ENCODE measurements around the gene USP53.
"Not testable (repeated sequence)": the region's sequence is repeated elsewhere in the genome, so short reads cannot be mapped to it uniquely, and the experiment has no call there.

Gene USP53

GRCh38 chr4:119314356-119314755 lies 101.8 kb downstream of the USP53 start:
- no peak for DNase-seq (ENCODE audit: low read depth in 2 of 3, low spot score in 1 of 3)

- DNase-seq (ENCODE audit: low read depth in 2 of 3, low spot score in 1 of 3): no peak
Measured at GRCh38 chr4:119315036-119315435, 102.5 kb downstream of the USP53 start.

- no peak for DNase-seq (ENCODE audit: low read depth in 2 of 3, low spot score in 1 of 3)
Measured at GRCh38 chr4:119317990-119318389, 105.5 kb downstream of the USP53 start.

- DNase-seq (ENCODE audit: low read depth in 2 of 3, low spot score in 1 of 3): no peak
Measured at GRCh38 chr4:119321921-119322687, 109.6 kb downstream of the USP53 start, which contains the start of gene FABP2. TSS of gene FABP2 (minus strand) at chr4:119322138. CDS start at chr4:119322102, 36 bp downstream.

GRCh38 chr4:119328695-119329094 lies 116.2 kb downstream of the USP53 start:
- no peak for DNase-seq (ENCODE audit: low read depth in 2 of 3, low spot score in 1 of 3)

GRCh38 chr4:119329835-119330620 lies 117.5 kb downstream of the USP53 start:
- no peak for DNase-seq (ENCODE audit: low read depth in 2 of 3, low spot score in 1 of 3)

GRCh38 chr4:119336332-119336979 lies 123.9 kb downstream of the USP53 start:
- not testable (repeated sequence) for DNase-seq (ENCODE audit: low read depth in 2 of 3, low spot score in 1 of 3)

GRCh38 chr4:119337010-119337409 lies 124.5 kb downstream of the USP53 start:
- DNase-seq (ENCODE audit: low read depth in 2 of 3, low spot score in 1 of 3): no peak

GRCh38 chr4:119339895-119340294 lies 127.4 kb downstream of the USP53 start:
- not testable (repeated sequence) for DNase-seq (ENCODE audit: low read depth in 2 of 3, low spot score in 1 of 3)

GRCh38 chr4:119343293-119343692 lies 130.8 kb downstream of the USP53 start:
- not testable (repeated sequence) for DNase-seq (ENCODE audit: low read depth in 2 of 3, low spot score in 1 of 3)
